Upper lobe of left lung (tissue), 6 donors: ENCODE data around the gene PAGE1. TPM values are rescaled to one million over a fixed set of nuclear protein-coding genes. Genes with fewer than 3 reads are reported as not detected.

Experiments used
- ATAC-seq, 2 donors: fragments of 200-7000 bp; cut with Tn5 transposase; one replicate each; pipeline ENCODE4 v1.9.1; 2022; ENCODE audit warnings: mild to moderate bottlenecking in 2 of 2, moderate library complexity in 2 of 2; ENCODE audit not compliant: low FRiP score in 2 of 2
- DNase-seq, 2 donors: peaks; one replicate each; pipeline ENCODE4 v3.0.0-alpha.2; 2019 to 2020
- H3K27ac ChIP-seq, 4 donors: fragments of 200-600 bp; sonication (generic); one replicate each; pipeline ENCODE4 v1.5.1; 2016 to 2019
- H3K27me3 ChIP-seq, 4 donors: fragments of 200-600 bp; sonication (generic); one replicate each; pipeline ENCODE4 v1.5.1; 2017 to 2019
- H3K36me3 ChIP-seq, 4 donors: fragments of 200-600 bp; sonication (generic); one replicate each; pipeline ENCODE4 v1.5.1; 2016 to 2019
- H3K4me1 ChIP-seq, 4 donors: fragments of 200-600 bp; sonication (generic); one replicate each; pipeline ENCODE4 v1.5.1; 2018 to 2019
- H3K4me3 ChIP-seq, 4 donors: fragments of 200-600 bp; sonication (generic); one replicate each; pipeline ENCODE4 v1.5.1; 2017 to 2019; ENCODE audit warnings: mild to moderate bottlenecking in 2 of 4, moderate library complexity in 1 of 4
- H3K9me3 ChIP-seq, 4 donors: fragments of 200-600 bp; sonication (generic); one replicate each; pipeline ENCODE4 v1.5.1; 2018 to 2019
- EP300 ChIP-seq, 4 donors: sonication (generic); formaldehyde crosslinking; IDR thresholded peaks; one replicate each; pipeline ENCODE4 v1.5.1; 2017; ENCODE audit warnings: antibody characterized with exemption in 4 of 4, control low read depth in 2 of 4
- POLR2A ChIP-seq, 4 donors: fragments of 450-650 bp; IDR thresholded peaks; one replicate each; pipeline ENCODE4 v1.5.1; 2016 to 2017; ENCODE audit warnings: antibody characterized with exemption in 4 of 4, mild to moderate bottlenecking in 2 of 4
- POLR2AphosphoS5 ChIP-seq, 2 donors: sonication (generic); formaldehyde crosslinking; IDR thresholded peaks; one replicate each; pipeline ENCODE4 v1.5.1; 2017; ENCODE audit warnings: antibody characterized with exemption in 2 of 2
- WGBS, 2 donors: methylation state at CpG; one replicate each; pipeline ENCODE4 v1.1.5; 2017 to 2018; 5-methylcytosine and 5-hydroxymethylcytosine counted together
- total RNA-seq, 6 donors: library from RNA; depleted of rRNA in 4 of 6; stranded (reverse); fragments of >200 nt in 4 of 6; gene quantifications; one replicate each; pipeline versions ENCODE4 v1.1.0 to v1.2.1, GENCODE V29; 2016 to 2021
- TF ChIP-seq, protein P1 (sequence below), 6 experiments: fragments of 450-650 bp in 4 of 6; fragments of 200-600 bp in 2 of 6; sonication (generic) in 2 of 6; IDR thresholded peaks; one replicate each; pipeline ENCODE4 v1.5.1; 2016 to 2019; ENCODE audit warnings: antibody characterized with exemption in 6 of 6
- donor health status: DM: no; HTN: no; CAD: no; lungs with moderate emphysema.
- donor health status: DM: no; HTN: yes; CAD: no; lungs with severe emphysema.

PAGE1 gene
- total RNA-seq, 6 donors from 2014 or later = not detected

DNA sequence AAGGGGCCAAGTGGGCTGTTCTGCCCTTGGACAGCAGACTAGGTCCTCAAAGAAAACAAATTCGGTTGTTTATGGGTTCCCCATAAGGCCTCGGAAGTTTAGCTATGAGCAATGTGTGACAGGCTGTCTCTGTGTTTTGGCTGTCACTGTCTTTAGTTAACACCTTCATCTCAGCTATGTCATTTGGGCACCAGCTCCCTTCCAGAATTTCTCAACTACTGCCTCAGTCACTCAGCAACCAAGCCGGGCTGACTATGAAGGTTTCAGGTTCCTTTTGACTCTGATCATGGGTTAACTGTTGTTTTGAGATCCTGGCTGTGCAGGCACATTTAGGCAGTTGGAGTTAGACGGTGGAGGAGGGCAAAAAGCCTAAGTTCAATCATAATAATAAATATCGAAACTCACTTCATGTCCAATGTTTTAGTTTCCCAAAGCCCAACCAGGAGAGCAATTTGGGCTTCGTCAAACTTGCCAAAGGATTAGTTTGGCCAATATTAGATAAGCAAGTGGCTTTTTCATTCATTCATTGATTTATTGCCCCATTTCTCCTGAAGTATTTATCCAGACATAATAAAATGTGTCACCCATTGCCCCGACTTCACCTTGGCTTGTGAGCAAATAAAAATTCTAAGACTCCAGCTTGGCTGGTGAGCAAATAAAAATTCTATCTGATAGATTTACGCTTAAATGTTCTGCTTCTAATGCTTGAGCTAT is 9.1 kb upstream of the PAGE1 start:
- H3K4me1 ChIP-seq = no peaks in the 10 kb centered on the region
- TF ChIP-seq POLR2A (IDR thresholded peaks at IDR 0.05) = no peak
- no peak for TF ChIP-seq EP300 (IDR thresholded peaks at IDR 0.05)
- TF ChIP-seq, protein P1, sequence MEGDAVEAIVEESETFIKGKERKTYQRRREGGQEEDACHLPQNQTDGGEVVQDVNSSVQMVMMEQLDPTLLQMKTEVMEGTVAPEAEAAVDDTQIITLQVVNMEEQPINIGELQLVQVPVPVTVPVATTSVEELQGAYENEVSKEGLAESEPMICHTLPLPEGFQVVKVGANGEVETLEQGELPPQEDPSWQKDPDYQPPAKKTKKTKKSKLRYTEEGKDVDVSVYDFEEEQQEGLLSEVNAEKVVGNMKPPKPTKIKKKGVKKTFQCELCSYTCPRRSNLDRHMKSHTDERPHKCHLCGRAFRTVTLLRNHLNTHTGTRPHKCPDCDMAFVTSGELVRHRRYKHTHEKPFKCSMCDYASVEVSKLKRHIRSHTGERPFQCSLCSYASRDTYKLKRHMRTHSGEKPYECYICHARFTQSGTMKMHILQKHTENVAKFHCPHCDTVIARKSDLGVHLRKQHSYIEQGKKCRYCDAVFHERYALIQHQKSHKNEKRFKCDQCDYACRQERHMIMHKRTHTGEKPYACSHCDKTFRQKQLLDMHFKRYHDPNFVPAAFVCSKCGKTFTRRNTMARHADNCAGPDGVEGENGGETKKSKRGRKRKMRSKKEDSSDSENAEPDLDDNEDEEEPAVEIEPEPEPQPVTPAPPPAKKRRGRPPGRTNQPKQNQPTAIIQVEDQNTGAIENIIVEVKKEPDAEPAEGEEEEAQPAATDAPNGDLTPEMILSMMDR (IDR thresholded peaks at IDR 0.05) = no peak
- TF ChIP-seq POLR2AphosphoS5 (IDR thresholded peaks at IDR 0.05) = no peak
- 65 to 76% methylated on average over 6 to 8 of the region's 8 CpGs for WGBS, 2 donors
- ATAC-seq = no peak
- no peak overlapping the region for H3K27ac ChIP-seq
- DNase-seq = no peak
- no peak overlapping the region for H3K4me3 ChIP-seq
- no peaks in the 10 kb centered on the region for H3K9me3 ChIP-seq
- no peaks in the 10 kb centered on the region for H3K27me3 ChIP-seq
- H3K36me3 ChIP-seq = no peaks in the 10 kb centered on the region

DNA sequence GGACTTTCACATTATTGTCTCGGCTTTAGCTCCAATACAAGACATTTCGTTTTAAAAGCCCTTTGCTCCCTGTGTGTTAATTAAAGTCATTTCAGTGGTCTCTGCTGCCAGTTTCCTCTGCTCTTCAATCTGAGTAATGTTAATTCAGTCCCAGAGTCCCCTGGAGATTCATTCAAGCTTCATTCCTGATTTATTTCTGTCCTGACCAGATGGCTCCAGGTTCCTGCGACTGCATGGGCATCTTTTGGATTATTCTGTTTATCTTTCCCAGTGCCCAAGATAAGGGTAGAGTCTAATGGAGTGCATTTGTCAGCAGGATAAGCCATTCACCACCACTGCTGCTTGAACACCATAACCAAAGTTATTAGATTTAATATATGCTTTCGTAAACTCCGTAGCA is 6.1 kb upstream of the PAGE1 start:
- H3K27ac ChIP-seq = no peak overlapping the region
- H3K4me3 ChIP-seq = no peak overlapping the region
- H3K27me3 ChIP-seq = no peaks in the 10 kb centered on the region
- DNase-seq = no peak
- TF ChIP-seq POLR2AphosphoS5 (IDR thresholded peaks at IDR 0.05) = no peak
- no peak for TF ChIP-seq POLR2A (IDR thresholded peaks at IDR 0.05)
- TF ChIP-seq, protein P1 (IDR thresholded peaks at IDR 0.05) = no peak
- no peak for TF ChIP-seq EP300 (IDR thresholded peaks at IDR 0.05)
- H3K9me3 ChIP-seq = no peaks in the 10 kb centered on the region
- no peaks in the 10 kb centered on the region for H3K4me1 ChIP-seq
- no peaks in the 10 kb centered on the region for H3K36me3 ChIP-seq
- no peak for ATAC-seq
- 67 to 77% methylated on average over 5 of the region's 5 CpGs for WGBS, 2 donors

DNA sequence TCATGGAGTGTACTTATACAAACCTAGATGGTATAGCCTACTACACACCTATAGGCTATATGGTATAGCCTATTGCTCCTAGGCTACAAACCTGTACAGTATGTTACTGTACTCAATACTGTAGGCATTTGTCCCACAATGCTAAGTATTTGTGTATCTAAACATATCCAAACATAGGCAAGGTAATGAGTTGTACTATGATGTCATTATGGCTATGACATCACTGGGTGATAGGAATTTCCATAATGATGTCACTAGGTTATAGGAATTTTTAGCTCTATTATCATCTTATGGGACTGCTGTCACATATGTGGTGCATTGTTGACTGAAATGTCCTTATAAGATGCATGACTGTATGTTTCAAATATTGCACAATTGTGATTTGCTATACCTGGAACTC is 5.5 kb upstream of the PAGE1 start:
- ATAC-seq = no peak
- TF ChIP-seq EP300 (IDR thresholded peaks at IDR 0.05) (no peak), POLR2A (IDR thresholded peaks at IDR 0.05) (no peak), POLR2AphosphoS5 (IDR thresholded peaks at IDR 0.05) (no peak)
- TF ChIP-seq, protein P1 (IDR thresholded peaks at IDR 0.05) = no peak
- no peak for DNase-seq

DNA sequence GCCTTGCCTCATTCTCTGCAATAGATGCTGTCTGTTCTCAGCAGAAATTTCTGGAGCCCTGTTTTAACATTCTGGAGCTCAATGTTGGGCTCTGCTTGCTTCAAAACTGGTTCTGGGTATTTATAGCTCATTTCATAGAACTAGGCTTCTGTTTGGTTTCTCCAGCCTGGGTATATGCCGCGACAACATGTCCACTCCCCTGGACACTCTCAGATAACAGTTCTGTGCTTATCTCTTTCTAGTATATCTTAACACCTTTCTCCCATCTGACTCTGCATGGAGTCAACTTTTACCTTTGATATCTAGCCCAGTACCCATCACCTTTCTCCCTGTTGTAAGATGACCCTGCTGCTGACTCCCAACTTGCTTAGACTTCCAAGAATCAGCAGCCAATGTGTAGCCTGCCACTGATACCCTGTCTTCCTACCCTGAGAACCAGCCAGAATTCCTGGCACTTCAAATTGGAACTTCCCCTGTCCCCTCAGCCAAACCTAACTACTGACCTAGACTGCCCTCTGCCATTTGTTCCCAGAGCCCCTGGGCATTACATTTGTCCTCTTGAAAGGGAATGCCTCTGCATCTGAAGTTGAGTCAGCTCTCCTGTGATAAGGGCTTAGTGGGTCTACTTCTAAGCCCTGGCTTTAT is 20.6 kb downstream of the PAGE1 start:
- WGBS, 2 donors = 90 to 92% methylated on average over 2 of the region's 2 CpGs
- Histone ChIP-seq H3K27me3 (no peaks in the 10 kb centered on the region), H3K4me3 (no peak overlapping the region), H3K9me3 (no peaks in the 10 kb centered on the region), H3K4me1 (no peaks in the 10 kb centered on the region), H3K36me3 (no peaks in the 10 kb centered on the region), H3K27ac (no peak overlapping the region)
- no peak for ATAC-seq
- DNase-seq = no peak
- no peak for TF ChIP-seq POLR2AphosphoS5 (IDR thresholded peaks at IDR 0.05)
- TF ChIP-seq, protein P1 (IDR thresholded peaks at IDR 0.05) = no peak
- no peak for TF ChIP-seq EP300 (IDR thresholded peaks at IDR 0.05)
- TF ChIP-seq POLR2A (IDR thresholded peaks at IDR 0.05) = no peak

More for the DNA sequence above, 5.5 kb upstream of the PAGE1 start:
- H3K4me3 ChIP-seq = no peak overlapping the region
- no peak overlapping the region for H3K27ac ChIP-seq
- H3K36me3 ChIP-seq = no peaks in the 10 kb centered on the region
- no peaks in the 10 kb centered on the region for H3K27me3 ChIP-seq
- H3K4me1 ChIP-seq = no peaks in the 10 kb centered on the region
- H3K9me3 ChIP-seq = no peaks in the 10 kb centered on the region

DNA sequence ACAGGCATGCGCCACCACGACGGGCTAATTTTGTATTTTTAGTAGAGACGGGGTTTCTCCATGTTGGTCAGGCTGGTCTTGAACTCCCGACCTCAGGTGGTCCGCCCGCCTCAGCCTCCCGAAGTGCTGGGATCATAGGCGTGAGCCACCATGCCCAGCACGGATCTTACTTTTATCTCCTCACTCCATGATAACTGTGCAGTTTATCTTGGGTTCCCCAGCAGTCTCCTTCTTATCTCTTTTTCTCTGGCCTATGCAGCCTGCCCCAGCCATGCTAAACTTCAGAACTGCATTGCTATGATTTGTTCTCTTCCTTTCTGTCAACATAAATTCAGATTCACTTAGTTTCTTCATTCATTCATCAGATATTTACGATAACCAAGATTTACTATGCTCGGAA is 22.4 kb downstream of the PAGE1 start:
- DNase-seq (no peak), ATAC-seq (no peak)
- TF ChIP-seq EP300 (IDR thresholded peaks at IDR 0.05) = no peak
- no peak for TF ChIP-seq POLR2A (IDR thresholded peaks at IDR 0.05)
- TF ChIP-seq, protein P1 (IDR thresholded peaks at IDR 0.05) = no peak
- TF ChIP-seq POLR2AphosphoS5 (IDR thresholded peaks at IDR 0.05) = no peak
- Histone ChIP-seq H3K27ac (no peak overlapping the region), H3K27me3 (no peaks in the 10 kb centered on the region), H3K4me1 (no peaks in the 10 kb centered on the region), H3K4me3 (no peak overlapping the region), H3K9me3 (no peaks in the 10 kb centered on the region), H3K36me3 (no peaks in the 10 kb centered on the region)
- WGBS, 2 donors = 87 to 88% methylated on average over 12 of the region's 12 CpGs
